GM21447 (cell line): ENCODE measurements around the gene XYLT1.

Experiments
- ATAC-seq: cut with Tn5 transposase; IDR thresholded peaks from one replicate; pipeline ENCODE4 v1.9.1; 2021; ENCODE audit not compliant: unreplicated experiment

The XYLT1 gene

DNA sequence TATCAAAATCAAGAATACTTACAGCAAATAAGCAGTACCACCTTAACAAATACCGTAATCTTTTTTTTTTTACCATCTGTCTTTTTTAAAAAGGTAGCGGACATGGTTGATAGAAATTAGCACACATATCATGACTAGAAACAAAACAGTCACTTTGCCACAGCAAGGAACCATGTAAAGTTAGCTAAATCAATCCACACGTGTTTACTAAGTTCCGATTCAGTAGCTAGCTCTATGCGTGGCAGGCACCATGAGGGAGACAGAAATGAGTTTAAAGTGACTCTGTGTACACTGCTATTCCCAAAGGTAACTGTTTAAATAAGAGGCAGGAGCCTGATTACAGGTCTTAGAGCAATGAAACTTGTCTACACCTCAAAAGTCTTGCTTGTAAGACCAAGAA lies 108.6 kb downstream of the XYLT1 start:
- no peak for ATAC-seq

DNA sequence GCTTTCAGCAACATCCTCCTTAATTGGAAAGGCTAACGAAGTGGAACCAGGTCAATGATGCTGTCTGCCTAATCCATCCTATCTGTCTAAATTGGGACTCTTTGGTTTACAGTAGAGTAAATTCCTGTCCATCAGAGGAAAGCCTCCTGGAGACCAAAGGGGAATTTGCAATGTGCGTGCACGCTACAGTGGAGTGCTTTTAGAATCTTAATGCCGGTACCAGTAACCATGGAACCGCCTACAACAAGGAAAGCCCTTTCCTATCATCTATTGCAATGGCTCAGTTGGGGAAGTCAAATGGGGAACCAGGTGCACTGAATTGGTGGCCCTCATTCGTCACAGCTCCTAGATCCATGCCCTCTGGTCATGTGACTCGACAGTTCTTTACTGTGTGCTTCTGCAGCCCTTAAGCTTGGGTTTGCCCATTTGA lies 110.1 kb downstream of the XYLT1 start:
- no peak for ATAC-seq

DNA sequence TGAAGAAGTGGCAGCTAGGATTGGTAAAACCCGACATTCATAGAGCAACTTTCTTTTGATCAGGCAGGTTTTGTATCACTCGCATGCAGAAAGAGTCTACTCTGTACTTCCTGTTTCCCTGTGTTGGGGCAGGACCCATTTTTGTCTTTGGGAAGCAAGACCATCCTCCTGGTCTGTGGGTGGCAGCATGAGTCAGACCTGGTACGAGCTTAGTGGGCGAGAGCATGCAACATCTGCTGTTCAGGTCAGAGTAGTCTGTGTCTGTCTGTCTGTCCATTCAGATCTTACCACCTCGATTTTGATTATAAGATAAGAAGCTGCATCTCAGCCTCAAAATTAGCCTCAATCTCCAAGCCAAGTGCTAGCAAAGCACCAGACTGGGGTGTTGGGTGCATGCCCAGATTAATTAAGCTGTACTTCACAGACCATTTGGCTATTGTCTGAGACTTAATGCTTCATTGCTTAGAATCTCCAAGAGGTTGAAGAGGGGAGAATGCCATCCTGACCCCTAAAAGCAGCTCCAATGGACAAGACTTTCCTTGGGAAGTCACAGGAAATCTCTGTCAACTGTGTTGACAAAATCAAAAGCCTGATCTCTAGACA lies 110.9 kb downstream of the XYLT1 start:
- ATAC-seq: no peak

DNA sequence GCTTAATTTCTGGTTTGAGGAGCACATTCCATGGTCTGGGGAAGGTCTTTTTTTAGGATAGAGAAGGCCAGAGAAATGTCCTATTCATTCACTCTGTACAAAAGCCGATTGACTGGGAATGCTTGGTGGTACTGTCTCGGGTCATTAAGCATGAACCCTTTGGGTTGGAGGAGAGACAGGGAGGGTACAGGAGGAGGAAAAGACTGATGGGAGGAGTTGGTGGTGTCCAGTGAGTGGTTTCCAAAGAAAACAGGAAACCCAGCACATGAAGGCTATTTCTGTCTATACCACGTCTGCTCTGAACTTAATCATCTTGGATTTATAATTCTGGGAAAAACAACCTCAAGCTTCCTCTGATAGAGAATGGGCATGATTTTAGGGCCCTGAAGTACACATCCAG lies 111.9 kb downstream of the XYLT1 start:
- no peak for ATAC-seq

DNA sequence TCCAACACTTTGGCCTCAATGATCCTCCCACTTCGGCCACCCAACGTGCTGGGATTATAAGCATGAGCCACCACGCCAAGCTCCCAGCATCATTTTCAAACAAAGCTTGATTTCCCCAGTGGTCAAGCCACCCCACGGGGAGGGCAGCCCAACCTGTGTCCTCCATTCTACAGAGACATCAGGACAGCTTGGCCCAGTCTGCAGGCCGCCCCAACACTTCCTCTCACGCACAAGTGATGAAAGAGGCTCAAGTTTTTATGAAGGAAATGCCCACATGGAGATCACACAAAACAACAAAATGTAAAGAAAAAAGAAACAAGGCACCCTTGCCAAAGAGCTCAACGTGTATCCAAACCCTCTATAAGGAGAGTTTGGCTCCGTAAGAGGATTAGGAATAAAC lies 112.4 kb downstream of the XYLT1 start:
- no peak for ATAC-seq

DNA sequence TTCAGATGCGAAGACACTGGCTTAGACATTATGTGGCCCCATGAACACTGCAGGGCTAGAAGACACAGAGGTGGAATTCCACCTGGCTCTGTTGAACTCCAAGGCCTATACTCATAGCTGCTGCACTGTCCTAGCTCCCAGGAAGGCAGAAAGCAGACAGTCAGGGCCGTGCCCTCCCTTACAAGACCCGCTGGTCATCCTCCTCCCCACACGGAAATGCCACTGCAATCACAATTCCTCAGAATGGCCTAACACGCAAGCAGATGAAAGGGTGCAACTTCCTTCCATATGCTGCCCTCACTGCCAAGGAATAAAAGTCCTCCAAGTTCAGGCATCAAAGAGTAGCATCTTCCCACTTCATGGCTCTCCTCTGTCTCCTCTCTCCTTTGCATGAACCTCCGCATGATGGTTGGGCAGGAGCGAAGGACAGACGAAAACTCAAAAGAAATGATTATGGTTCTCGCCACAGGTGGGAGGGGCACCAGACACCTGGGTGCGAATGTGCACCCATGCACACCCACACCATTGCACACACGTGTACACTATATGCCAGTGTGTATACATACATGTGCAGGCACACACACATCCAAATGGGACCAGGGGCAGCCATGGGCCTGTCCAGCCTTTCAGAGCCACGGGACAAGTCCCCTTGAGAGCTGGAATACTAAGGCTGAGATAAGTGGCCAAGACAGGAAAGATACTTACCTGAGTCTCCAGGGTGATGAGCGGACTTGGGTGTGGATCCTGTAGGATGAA lies 113.3 kb downstream of the XYLT1 start:
- no peak for ATAC-seq

DNA sequence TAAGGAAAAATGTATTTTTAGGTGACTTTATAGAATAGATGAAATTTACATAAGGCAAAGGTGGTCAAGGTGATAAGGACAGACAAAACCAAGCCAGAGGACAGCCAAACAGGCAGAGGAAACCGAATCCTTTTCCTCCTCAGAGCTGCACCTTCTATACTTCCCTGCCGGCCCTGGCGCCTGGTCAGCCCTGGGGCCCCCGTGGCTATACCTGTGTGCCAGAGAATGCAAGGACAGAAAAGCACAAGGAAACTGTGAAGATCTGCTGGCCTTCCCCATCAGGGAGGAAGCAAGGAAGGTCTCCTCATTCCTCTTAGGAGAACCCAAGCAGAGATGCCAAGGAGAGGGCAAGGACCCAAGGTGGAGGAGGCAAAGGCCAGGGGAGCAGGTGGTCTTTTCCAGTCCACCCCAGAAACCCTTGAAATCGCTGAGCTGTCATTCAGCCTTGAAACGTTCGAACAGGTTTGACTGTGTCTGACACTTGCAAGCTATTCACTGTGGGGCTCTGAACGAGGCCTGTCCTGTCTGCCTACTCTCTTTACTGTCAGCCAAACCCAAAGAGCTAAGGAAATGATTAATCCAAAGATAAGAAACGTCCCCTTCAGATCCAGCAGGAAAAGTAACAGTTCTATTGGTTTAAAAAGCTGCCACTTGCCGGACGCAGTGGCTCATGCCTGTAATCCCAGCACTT lies 114.4 kb downstream of the XYLT1 start:
- no peak for ATAC-seq

DNA sequence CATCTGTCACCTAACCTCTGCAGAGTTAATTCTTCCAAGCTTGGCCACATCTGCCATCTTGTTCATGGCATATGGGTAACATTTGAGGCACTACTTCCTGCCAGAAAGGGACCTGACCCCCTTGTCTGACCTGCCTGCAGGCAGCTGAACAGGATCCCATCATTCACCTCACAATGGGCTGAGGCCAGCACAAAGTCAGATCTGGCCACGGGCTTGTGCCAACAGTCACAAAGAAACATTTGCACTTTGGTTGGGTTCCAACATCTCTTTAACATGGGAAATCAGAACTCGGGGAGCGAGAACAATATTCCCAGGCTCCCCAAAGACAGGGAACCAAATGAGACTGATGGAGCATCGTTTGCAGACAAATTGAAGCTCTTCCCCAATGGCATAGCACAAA lies 116.1 kb downstream of the XYLT1 start:
- ATAC-seq: no peak

DNA sequence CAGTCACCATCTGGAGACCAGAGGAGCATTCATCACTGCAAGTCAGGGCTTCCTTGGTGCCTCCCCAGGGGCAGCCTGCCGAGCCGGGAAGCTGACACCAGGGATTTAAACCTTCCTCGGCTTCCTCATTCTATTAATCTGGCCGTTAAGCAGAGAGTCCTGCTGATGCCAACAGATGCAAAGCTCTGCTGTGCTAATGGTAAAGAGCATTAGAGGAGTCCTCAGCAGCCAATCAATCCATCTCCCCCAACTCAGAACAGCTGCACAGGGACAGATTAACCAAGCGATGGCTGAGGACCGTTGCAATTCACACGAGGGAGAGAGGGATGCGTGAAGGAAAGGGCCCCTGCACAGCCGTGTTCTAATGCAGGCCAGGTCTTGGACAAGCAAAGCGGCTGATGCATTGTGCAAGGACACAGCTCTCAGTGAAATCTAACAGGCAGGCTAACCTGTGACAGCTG lies 116.6 kb downstream of the XYLT1 start:
- no peak for ATAC-seq

DNA sequence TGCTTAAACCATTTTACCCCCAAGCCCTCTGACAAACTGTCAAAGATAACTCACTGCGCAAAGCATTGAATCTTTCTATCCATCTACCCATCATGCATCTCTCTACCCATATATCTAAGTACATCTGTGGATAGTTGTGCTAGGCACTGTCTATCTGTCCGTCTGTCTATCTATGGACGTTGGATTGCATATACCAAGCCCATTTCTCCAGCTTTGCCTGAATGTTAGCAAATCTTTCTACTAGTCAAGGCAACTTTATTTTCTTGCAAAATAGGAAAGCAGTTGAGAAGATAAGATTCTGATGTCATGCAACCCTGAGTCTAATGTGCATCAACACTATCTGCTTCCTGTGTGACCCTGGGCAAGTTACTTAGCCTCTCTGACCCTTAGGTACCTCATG lies 117.2 kb downstream of the XYLT1 start:
- no peak for ATAC-seq

DNA sequence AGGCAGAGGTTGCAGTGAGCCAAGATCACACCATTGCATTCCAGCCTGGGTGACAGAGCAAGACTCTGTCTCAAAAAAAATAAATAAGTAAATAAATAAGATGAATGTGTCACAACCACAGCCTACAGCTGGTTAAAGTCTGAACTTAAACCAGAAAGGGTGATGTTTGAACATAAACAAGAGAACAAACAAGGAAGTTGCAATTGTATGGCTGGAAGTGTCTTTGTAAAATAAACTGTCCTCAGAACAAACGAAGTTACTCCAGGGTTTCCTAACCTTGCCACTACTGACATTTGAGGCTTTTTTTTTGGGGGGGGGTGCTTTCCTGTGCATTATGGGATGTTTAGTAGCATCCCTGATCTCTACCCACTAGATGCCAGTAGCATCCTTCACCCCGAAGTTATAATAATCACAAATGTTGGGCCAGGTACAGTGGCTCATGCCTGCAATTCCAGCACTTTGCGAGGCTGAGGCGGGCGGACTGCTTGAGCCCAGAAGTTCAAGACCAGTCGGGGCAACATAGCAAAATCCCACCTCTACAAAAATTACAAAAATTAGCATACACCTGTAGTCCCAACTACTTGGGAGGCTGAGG lies 119.2 kb downstream of the XYLT1 start:
- no peak for ATAC-seq

DNA sequence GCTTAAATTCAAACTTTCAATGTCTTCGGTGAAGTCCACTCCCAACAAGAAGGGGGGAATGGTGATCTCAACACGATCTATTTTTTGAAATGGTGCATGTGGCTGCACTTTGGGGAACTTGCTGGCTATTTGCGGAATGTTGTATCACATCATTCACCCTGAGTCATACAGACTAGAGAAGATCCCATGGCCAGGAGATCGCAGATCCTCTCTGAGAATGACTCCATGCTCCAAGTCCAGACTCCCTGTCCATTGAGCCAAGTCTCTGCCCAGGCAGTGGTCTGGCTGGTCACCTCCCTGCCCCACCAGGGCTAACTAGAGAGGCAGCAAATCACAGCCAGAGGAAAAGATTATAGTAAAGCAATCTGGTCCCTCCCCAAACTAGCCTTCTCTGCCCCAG lies 120.6 kb downstream of the XYLT1 start:
- ATAC-seq: no peak

DNA sequence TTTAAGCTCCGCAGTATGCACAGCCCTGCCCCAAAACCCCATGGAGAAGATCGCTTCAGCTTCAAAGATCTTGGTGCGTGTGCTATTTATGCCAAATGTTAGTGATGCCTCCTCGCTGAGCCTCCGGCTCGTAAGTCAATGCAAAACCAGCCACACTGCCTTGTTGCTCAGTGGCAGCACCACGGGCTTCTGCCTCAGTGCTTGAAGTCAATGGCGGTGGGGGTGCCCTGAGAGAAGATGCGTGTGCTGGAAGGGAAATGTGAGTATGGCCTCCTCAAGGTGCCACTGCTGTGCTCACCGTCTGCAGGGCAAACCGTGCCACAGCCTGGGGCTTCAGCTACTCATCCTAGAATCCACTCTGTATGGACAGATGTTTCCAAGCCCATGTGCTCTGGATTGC lies 121.9 kb downstream of the XYLT1 start:
- no peak for ATAC-seq

DNA sequence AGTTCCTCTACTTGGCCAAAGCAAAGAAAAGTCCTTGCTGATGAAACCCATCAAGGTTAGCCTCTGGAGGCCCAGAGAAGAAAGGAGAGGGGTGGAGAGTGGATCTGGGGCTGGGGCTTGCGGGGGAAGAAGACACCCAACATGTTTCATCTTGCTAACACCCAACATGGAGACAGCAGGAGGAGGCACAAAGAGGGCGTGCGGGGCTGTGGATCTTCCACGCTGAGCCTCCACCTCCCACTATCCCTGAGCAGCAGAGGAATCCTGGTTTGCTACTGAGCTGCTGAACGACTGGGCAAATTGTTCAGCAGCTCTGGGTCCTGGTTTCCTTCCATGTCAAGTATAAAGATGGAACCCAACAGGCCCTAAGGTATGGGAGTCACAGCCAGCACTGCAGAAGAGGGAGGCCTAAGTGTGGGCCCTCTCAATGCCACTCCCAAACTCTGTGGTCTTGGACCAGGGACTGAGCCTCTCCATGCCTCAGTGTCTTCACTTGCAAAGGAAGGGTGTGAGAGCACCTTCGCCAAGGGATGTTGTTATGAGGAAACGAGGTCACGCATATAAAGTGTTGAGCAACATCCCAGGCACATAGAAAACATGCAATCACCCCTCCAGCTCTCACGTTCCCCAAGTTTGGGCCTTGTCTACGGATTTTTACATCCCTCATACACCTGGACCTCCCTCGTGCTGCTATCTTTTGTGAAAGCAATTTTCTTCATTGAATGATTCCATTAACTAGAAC lies 122.5 kb downstream of the XYLT1 start:
- no peak for ATAC-seq

DNA sequence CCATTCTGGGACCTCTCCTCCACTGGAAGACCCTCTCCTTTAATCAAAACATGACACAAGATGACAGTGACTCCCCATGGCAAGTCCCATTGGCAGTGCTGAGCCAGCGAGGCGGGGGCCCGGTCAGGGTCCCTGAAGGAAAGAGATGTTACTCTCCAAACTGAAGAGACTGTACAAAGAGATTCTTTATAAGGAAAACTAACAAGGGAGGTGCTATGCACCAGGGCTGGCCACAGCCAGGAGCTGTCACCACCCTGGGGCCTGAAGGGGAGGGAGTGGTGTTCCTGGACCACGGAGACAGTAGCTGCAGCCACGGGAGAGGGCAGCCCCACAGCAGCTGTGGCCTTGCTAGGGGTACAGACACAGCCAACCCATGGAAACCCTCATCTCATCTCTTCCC lies 123.1 kb downstream of the XYLT1 start:
- ATAC-seq: no peak

DNA sequence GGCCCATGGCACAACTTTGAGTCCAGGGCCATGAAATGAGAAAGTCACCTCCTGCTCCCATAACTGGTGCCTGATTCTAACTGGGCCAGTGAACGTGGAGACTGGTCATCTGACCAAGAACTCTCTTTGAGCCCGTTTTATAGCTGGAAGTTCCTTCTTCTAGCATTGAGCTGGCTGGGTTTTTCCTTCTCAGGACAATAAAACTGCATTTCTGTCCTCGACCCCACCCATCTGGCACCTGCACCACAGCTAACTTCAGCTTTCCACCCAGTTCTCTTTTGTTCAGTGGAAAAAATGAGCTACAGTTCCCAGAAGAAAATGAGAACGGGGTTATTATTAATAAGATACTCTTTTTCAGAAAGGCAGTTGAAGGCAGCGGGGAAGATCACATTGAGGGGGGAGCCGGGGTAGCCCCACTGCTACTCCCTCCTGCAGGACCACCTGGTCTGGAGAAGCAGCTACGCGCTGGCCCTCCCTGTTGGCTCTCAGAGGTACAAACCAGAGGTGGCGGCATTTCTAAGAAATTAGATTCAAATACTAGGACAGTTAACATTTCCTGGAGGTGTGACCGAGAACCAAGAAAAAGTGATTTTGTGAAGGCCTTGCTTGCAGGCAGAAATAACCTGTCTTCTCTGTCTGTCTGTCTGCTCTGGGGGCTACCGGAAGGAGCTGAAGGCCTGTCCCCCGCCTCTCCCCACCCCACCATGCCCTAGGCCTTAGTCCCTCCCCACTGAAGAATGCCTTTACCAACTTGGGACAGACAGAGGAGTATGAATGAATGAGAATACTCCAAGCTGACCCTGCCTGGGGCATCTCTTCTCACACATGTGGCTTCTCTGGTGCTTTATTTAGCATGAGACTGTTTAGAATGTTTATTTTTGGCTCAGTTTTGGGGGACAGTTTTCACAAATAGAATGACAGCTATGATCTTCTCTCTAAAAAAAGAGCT lies 123.9 kb downstream of the XYLT1 start:
- ATAC-seq: no peak

DNA sequence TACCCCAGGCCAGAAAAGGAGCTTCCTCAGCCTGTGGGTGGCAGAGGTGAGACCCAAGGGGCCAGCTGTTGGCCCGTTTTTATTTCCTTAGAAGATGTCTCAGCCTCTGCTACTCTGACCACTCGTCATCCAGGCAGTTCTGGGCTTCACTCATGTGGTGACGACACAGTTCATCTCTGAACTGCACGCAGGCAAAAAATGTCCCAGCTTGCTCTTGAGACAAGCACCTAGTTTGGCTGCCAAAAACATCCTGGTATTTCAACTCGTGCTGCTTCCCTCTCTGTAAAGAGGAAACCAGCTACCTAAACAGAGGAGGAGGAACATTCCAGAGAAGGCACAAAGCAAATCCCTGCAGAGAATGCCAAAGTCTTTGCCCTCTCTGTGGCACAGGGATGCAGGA lies 125.7 kb downstream of the XYLT1 start:
- no peak for ATAC-seq

DNA sequence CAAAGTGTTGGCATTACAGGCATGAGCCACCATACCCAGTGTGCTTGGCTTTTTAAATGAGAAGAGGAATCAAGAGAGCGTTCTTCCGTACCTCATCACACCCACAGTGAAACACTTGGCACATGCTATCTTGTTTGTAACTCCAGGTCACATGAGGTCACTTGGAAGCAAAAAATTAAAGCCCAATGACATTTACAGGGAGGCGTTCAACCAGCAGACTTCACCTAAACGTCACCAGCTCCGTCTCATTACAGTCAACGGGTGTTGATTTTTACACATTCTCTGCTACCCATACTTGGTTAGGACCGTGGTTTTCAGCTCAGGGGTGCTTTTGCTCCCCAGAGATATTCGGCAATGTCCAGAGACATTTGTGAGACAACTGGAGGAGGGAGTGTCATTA lies 127.0 kb downstream of the XYLT1 start:
- no peak for ATAC-seq

DNA sequence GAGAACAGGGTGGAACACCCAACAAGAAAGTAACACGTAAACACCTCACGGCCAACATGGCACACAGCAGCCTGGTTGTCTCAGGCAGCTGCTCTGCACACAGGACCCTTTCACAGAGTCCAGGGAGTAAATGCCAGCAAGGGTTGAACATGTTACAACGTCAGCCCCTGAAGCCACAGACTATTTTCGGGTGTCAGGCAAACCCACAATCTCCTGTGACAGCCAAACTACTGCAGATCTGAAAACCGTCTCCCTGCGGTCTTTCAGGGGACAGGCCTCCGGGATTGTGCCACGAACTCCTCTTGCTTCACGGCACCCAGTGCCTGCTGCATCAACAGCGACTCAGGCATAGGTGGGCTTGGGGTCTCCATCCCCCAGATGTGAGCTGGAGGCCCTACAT lies 127.7 kb downstream of the XYLT1 start:
- ATAC-seq: no peak

DNA sequence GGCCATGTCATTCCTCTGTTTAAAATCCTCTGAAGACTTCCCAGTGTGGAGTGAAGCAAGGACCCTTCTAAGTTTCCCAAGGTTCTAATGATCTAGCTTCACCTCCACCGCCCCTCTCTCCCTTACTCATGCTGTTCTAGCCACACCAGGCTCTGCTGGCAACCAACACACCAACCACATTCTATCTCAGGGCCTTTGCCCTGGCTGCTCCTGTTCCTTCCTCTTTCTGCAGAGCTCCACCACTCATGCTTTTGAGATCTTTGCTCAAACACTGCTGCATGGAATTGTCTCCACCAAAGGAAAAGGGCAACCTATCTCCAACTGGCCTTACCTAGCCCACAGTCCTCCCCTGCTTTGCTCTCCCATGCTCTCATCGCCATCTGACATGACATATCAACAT lies 128.7 kb downstream of the XYLT1 start:
- ATAC-seq: no peak
